ENCODE data around the gene KIF18B. TPM values are rescaled to one million over a fixed set of nuclear protein-coding genes. Genes with fewer than 3 reads are reported as not detected.

KIF18B gene
- 4.7 and 6.8 TPM in 2 replicates for total RNA-seq

DNA sequence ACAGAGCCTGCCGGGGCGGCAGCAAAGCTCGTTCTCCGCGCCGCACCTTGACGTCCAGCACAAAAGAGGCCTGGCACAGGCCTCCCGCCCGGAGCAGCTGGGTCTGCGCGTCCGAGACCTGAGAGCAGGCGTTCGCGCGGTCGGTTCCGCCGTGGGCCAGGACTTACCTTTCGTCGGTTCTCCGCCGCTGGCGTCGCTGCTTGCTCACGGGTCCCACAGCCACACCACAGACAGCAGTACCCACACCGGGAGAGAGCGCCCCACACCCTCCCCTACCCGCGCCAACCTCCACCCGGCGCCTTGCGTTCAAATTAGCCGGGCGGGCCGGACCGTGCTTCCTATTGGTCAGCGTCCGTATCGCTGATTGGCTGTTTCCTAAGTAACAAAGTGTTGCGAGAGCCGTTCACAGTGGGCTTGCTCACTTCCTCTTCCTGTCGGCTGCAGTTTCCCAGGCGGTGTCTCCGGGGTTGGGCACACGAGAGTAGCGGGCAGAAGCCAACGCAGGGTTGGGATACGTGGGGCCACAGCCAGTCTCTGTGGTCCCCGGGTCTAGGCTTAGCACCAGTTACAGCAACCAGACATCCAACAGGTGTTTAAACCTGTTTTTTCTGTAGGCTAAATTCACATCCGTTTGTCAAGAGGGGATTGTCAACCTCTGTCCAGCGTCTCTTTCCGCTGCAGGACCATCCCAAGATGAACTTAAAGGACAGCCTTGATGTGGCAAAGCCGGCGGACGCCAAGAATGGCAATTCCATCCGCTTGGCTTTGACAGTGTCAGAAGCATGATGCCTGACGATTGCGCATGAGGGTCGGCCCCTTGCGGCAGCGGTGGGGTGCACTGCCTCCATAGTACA, at the start of gene KIF18B:
TSS of gene KIF18B (minus strand) at position 313 of the 854 bp plus-strand sequence. CDS start 11,429 bp downstream, outside the sequence.
- peak; percentile 90 for DNase-seq (ENCODE audit: extremely low read depth, low read depth, low spot score)

DNA sequence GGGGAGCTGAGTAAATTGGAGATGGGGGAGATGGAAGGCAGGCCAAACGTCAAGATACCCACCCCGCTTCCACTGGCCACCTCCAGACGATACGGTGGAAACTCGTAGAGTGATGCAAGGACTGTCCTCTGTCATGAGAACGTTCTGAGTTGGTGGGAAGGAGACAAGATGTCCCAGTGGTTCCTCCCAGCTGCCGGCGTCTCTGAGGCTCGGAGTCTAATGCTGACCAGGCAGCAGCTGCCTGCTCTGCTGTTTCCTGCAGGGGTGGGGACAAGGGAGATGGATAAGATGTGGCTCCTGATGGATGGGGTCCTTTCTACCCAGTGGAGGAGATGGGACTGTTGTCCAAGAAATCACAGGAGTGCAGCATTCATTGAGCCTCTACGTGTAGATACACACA, 48.7 kb upstream of the KIF18B start:
- DNase-seq (ENCODE audit: extremely low read depth, low read depth, low spot score) = no peak

DNA sequence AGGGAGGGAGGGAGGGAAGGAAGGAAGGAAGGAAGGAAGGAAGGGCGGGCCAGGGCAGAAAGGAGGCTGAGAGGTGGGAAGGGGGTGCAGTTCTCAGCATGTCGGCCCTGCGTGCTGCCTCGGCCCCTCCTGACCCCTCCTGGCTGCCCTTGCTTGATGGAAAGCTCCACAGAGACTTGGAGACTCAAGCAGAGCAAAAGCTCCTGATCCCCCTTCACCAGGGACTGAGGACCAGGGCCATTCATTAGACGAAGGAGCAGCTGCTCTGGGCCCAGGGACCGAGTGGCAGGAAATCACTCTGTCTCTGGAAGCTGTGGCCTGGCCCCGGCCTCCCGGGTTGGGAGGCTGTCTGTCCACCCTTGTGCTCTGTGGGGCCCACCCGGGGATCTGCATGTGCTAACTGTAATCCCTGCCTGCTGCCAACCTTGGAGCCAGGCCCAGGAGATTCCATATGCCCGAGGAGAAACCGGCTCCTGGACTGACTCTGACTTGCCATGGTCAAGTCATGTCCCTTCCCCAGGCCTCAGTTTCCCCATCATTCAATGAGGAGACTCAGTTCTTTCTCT, 47.9 kb upstream of the KIF18B start:
- DNase-seq (ENCODE audit: extremely low read depth, low read depth, low spot score) = no peak

DNA sequence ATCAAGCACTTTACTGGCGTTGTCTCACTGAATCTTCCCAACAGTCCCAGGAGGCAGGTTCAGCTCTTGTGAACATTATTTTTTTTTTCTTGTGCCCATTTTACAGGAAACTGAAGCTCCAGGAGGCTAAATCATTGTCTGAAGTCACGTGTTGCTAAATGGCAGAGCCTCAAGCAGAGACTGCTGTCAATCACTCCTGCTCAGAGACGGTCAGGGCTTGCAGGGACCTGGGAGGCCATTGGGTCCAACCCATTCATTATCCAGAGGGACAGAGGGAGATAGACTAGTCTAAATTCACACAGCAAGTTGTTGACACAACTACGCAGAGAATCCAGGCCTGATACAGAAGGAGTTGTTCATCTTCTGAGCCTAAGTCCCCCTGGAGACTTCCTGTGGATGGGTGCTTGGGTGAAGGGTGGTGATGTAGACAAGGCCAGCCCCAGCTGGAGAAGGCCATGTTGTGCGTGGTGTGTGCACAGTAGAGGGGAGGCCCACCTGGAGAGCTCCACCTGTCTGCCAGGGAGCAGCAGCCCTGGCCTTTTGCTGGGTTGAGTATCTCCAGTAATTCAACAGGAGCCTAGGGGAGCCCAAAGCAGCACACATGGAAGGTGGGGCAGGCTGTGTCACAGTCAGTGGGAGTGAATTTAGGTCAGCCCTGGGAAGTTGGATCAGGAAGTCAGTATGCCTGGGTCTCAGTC, 44.8 kb upstream of the KIF18B start:
- no peak for DNase-seq (ENCODE audit: extremely low read depth, low read depth, low spot score)

DNA sequence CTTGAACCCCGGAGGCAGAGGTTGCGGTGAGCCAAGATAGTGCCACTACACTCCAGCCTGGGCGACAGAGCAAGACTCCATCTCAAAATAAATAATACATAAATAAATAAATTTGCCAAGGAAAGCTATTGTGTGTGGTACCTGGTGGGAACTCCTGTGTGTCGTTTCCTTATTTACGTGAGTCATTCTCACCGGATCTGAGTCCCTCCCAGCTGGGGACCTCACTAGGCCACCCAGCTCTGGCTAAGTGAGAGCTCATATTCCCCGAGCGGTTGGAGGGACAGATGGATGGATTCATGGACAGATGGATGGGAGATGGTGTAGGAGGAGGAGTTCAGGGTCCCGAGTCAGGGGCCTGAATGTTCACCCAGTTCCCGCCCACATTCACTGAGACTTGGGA, 43.4 kb upstream of the KIF18B start:
- no peak for DNase-seq (ENCODE audit: extremely low read depth, low read depth, low spot score)

DNA sequence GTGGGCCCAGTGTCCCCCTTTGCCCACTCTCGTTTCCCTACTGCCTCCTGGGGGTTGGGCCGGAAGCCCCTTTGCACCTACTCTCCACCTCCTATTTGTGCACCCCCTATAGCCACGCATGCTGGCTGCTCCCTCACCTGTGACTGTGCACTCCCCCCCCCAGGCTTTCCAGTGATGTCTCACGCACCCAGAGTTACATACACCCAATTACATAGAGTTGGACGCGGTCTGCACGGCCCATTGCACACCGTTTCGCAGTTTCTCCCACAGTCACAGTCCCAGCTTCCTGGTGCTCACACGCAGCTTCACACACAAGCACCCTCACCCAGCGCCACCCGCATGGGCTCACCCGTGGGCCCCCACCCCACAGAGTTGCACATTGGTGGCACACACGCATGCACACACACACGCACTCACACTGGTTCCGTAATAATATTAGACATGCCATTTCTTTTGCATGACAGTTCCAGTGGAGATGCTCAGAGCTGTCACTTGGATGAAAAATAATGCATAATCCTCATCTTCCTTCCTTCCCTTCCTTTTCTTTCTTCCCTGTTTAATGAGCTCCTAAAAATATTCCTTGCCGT, 42.1 kb upstream of the KIF18B start:
- DNase-seq (ENCODE audit: extremely low read depth, low read depth, low spot score) = no peak

- DNase-seq (ENCODE audit: extremely low read depth, low read depth, low spot score) = no peak
Observed at GRCh38 chr17:44988044-44988942, 40.7 kb upstream of the KIF18B start.

DNA sequence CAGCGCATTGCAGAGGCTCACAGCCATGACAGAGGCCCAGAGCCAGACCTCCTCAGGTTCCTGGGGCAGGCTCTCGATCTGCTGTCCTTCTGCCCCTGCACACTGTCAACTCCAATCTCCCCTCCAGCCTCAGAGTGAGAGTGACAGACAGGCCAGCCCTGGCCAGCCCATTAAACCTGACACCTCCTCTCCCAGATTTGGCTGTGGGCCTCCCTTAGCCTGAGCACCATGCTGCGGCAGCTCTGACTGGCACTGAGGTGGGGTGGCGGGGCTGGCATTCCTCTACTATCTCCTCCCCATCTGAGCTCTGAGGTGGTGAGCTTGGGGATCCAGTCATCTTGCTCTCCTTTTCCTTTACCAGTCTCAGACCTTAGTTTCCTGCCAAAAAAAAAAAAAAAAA, 36.0 kb upstream of the KIF18B start:
- DNase-seq (ENCODE audit: extremely low read depth, low read depth, low spot score) = no peak

DNA sequence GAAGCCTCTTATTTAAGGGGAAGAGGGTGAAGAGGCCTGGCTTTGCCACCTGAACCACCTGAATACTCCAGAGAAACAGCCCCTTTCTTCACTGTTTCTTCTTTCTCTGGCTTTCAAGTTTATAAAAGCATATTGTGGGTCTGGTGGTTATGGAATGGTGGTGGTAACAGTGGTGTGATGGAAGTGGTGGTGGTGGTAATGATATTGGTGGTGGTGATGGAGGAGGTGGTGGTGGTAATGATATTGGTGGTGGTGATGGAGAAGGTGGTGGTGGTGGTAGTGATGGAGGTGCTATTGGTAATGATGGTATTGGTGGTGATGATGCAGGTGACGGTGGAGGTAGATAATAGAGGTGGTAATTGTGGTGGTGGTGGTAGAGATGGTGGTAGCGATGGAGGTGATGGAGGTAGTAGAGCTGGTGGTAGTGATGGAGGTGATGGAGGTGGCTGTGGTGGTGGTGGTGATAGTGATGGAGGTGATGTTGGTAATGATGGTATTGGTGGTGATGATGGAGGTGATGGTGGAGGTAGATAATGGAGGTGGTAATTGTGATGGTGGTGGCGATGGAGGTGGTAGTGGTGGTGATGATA, 34.6 kb upstream of the KIF18B start:
- no peak for DNase-seq (ENCODE audit: extremely low read depth, low read depth, low spot score)

- DNase-seq (ENCODE audit: extremely low read depth, low read depth, low spot score) = peak; percentile 33
Observed at GRCh38 chr17:44981221-44981968, 33.8 kb upstream of the KIF18B start.

- no peak for DNase-seq (ENCODE audit: extremely low read depth, low read depth, low spot score)
Observed at GRCh38 chr17:44979426-44979995, 31.9 kb upstream of the KIF18B start.

DNA sequence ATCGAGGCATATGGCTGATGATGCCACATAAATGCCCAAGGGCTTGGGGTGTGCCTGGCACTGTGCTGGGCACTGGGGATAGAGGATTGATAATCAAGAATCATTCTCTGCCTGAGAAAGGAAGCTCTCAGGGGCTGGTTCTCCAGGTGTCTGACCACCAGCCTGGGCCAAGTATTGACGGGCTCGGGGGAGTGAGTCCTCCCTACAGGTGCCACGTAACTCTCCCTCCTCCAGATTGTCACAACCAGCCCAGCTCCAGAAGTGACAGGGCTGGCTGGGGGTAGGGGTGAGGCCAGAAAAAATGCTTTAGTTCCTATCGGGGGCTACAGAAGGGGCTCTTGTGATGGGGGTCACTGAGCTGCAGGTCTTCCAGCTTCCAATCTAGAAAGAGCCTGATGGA, 31.2 kb upstream of the KIF18B start:
- no peak for DNase-seq (ENCODE audit: extremely low read depth, low read depth, low spot score)

- DNase-seq (ENCODE audit: extremely low read depth, low read depth, low spot score) = no peak
Observed at GRCh38 chr17:44977814-44978550, 30.4 kb upstream of the KIF18B start.

- DNase-seq (ENCODE audit: extremely low read depth, low read depth, low spot score) = no peak
Observed at GRCh38 chr17:44977065-44977464, 29.5 kb upstream of the KIF18B start.

DNA sequence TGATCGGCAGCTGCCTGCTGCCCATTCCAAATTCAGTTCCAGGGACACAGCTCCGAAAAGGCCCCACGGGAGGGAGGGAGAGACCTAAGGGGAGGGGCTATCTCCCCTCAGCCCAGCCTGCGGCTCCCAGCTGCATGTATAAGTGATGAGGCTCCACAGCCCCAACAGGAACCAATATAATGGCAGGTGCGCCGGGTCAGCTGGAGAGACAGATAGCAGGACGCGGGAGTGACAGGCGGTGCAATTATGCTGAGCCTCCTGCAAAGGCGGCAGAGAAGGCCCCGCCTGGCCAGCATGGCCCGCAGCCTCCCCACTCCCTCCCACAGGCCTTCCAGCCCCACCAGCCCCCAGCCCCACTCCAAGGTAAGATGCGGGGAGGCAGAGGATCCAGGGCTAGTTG, 28.6 kb upstream of the KIF18B start:
- DNase-seq (ENCODE audit: extremely low read depth, low read depth, low spot score) = no peak

GRCh38 chr17:44972953-44973352, 25.4 kb upstream of the KIF18B start:
- DNase-seq (ENCODE audit: extremely low read depth, low read depth, low spot score) = no peak

- no peak for DNase-seq (ENCODE audit: extremely low read depth, low read depth, low spot score)
Observed at GRCh38 chr17:44971776-44972483, 24.4 kb upstream of the KIF18B start.

Measured in glomerular endothelial cell (primary cell).